Activated CD8-positive, alpha-beta T cell treated with anti-CD3 and anti-CD28 coated beads for 36 hours (primary cell): Measurements from ENCODE around the gene GPX4. TPM values are rescaled to one million over a fixed set of nuclear protein-coding genes. Genes with fewer than 3 reads are reported as not detected.
"Not testable (repeated sequence)": the region's sequence is repeated elsewhere in the genome, so short reads cannot be mapped to it uniquely, and the experiment has no call there.

Experiments
- ATAC-seq: fragments of 200-7000 bp; cut with Tn5 transposase; one replicate; pipeline ENCODE4 v1.10.0; 2021; ENCODE audit warnings: mild to moderate bottlenecking, moderate library complexity
- CTCF ChIA-PET: fragments of 350-600 bp; sonication (Branson Sonifier 250); formaldehyde crosslinking; loops from one replicate; lab custom pipeline; 2021; ENCODE audit warnings: antibody characterized with exemption; lab: Charles Lee
- POLR2A ChIA-PET: fragments of 350-600 bp; sonication (Branson Sonifier 250); formaldehyde crosslinking; loops from one replicate; lab custom pipeline; 2021; ENCODE audit warnings: antibody characterized with exemption; lab: Charles Lee
- DNase-seq: peaks from one replicate; pipeline ENCODE4 v3.0.0-alpha.2; 2020
- H3K27ac Mint-ChIP-seq: one replicate; pipeline ENCODE4 v1.8.0; 2021; ENCODE audit warnings: mild to moderate bottlenecking, mixed read lengths
- H3K27me3 Mint-ChIP-seq: one replicate; pipeline ENCODE4 v1.8.0; 2021; ENCODE audit warnings: mixed read lengths
- H3K36me3 Mint-ChIP-seq: one replicate; pipeline ENCODE4 v1.8.0; 2021; ENCODE audit warnings: low read depth, mixed read lengths
- H3K4me1 Mint-ChIP-seq: one replicate; pipeline ENCODE4 v1.8.0; 2021; ENCODE audit warnings: low read depth, mixed read lengths
- H3K4me3 Mint-ChIP-seq: one replicate; pipeline ENCODE4 v1.8.0; 2021; ENCODE audit warnings: mild to moderate bottlenecking, moderate library complexity, mixed read lengths
- H3K9me3 Mint-ChIP-seq: one replicate; pipeline ENCODE4 v1.8.0; 2021; ENCODE audit warnings: mixed read lengths
- intact Hi-C: fragments of 100-400 bp; cut with micrococcal nuclease; formaldehyde crosslinking; loops from one replicate; pipeline ENCODE4 v1.10.0; 2022
- total RNA-seq, 2 experiments: library from RNA; stranded (reverse); gene quantifications; one replicate each; pipeline ENCODE4 v1.2.3, GENCODE V29; 2021
- TF ChIP-seq, protein P1 (sequence below): fragments of 200-600 bp; IDR thresholded peaks from one replicate; pipeline ENCODE4 v1.8.0; 2022; ENCODE audit warnings: antibody characterized with exemption, mild to moderate bottlenecking

GPX4 gene
- total RNA-seq, 2 experiments from 2014 or later = 224 to 232 TPM

DNA sequence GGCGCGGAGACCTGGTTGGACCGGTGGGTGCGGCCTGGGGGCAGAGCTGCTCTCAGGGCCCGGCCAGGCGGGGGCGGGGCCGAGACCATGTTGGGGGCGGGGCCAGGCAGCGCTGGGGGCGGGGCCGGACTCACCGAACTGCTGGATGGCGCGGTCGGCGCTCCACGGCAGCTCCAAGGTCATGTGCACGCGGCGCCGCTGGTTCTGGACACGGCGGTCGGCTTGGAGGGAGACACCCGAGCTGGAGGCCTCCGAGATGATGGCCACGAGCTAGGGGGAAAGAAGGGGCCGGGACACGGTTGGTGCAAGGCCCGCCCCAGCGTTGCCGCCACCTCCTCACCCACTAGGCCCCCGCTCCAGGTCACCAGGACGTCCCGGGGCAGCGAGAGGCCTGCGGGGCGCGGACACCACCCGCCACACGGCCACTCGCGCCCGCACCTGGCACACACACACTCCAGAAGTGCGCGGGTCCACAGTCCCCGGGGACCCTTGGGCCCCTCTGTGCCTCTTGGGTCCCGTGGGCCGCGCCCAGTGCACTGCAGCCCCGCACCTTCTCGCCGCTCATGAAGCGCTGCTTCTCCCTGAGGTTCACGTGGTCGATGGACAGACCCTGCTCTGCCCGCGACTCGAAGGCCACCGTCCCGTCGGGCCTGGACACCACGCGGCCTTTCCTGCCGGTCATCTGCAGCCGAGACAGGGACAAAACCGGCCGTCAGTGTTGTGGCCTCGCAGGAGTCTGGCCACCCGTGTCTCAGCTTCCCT, 8.7 kb downstream of the GPX4 start:
- Mint-ChIP-seq H3K9me3 (no peaks in the 10 kb centered on the region), H3K36me3 (no peaks in the 10 kb centered on the region), H3K27ac (no peak overlapping the region), H3K4me3 (no peak overlapping the region), H3K27me3 (no peaks in the 10 kb centered on the region), H3K4me1 (peaks cover 5% of the 10 kb centered on the region)
- intact Hi-C loops = loop anchor here (5.0 kb wide), 1 partner anchor 80 kb away; no protein-coding TSS in a partner anchor
- POLR2A ChIA-PET = interaction anchor here (0.9 to 3.8 kb wide), 6 partner anchors 8 to 81 kb away, joined by 3 to 29 read pairs (median 8); partner anchors contain the start of gene GPX4
- CTCF ChIA-PET = interaction anchor here (0.6 to 4.3 kb wide), 19 partner anchors 10 to 132 kb away, joined by 3 to 37 read pairs (median 5); no protein-coding TSS in a partner anchor
- no peak for DNase-seq
- TF ChIP-seq, protein P1, sequence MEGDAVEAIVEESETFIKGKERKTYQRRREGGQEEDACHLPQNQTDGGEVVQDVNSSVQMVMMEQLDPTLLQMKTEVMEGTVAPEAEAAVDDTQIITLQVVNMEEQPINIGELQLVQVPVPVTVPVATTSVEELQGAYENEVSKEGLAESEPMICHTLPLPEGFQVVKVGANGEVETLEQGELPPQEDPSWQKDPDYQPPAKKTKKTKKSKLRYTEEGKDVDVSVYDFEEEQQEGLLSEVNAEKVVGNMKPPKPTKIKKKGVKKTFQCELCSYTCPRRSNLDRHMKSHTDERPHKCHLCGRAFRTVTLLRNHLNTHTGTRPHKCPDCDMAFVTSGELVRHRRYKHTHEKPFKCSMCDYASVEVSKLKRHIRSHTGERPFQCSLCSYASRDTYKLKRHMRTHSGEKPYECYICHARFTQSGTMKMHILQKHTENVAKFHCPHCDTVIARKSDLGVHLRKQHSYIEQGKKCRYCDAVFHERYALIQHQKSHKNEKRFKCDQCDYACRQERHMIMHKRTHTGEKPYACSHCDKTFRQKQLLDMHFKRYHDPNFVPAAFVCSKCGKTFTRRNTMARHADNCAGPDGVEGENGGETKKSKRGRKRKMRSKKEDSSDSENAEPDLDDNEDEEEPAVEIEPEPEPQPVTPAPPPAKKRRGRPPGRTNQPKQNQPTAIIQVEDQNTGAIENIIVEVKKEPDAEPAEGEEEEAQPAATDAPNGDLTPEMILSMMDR = no peak
- ATAC-seq = no peak

DNA sequence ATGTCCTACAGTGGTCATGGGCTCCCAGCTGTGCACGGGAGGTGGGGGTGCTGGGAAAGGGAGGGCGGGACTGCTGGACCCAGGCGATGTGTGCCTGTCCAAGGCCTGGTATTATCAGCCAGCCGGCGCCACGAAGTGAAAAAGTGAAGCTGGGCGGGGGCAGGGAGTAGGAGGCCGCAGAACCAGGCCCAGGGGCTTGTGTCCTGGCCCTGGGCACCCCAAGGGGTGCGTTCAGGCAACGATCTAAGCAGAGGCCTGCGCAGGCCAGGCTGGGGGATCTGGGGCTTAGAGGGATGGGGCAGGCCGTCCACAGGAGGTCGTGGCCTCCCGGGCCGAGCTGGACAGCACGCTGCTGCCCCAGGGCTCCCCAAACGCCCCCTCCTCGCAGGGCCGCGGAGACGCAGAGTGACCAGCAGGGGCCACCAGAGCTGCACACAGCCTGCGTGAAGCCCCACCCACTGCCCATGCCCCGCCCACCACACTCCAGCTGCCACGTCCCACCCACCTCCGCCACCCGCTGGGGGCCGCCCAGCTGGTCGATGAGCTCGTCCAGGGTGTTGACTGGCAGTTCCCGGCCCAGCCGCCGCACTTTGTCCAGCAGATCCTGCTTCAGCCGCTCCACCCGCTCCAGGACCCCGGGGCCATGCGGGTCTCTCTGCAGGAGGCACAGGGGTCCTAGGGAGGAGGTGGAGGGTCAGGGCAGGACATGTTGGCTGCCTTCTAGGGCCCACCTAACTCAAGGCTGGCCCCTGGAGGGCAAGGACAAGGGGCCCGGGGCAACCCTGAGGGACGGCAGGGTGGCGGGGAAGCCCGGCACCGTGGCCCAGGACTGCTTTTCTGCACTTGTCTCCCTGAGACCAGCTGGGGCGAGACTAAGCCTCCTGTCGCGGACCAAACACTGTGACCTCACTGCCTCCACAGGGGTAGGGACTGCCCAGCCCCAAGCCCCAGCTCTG, 9.5 kb downstream of the GPX4 start:
- peaks cover 5% of the 10 kb centered on the region for H3K4me1 Mint-ChIP-seq
- H3K4me3 Mint-ChIP-seq = no peak overlapping the region
- H3K36me3 Mint-ChIP-seq = peaks cover 2% of the 10 kb centered on the region
- ChIA-PET POLR2A (interaction anchor here (0.9 to 3.8 kb wide), 8 partner anchors 9 to 80 kb away, joined by 3 to 29 read pairs (median 8); partner anchors contain the start of gene GPX4), CTCF (interaction anchor here (0.6 to 4.3 kb wide), 27 partner anchors 11 to 131 kb away, joined by 3 to 37 read pairs (median 4); no protein-coding TSS in a partner anchor)
- TF ChIP-seq, protein P1 = peak; percentile 95
- H3K27me3 Mint-ChIP-seq = no peaks in the 10 kb centered on the region
- peak; percentile 95 for DNase-seq
- intact Hi-C loops = loop anchor here (5.0 kb wide), 1 partner anchor 79 kb away; no protein-coding TSS in a partner anchor
- peak; percentile 96 for ATAC-seq
- H3K27ac Mint-ChIP-seq = no peak overlapping the region
- no peaks in the 10 kb centered on the region for H3K9me3 Mint-ChIP-seq

- Mint-ChIP-seq H3K4me1 (peaks cover 5% of the 10 kb centered on the region), H3K9me3 (no peaks in the 10 kb centered on the region), H3K36me3 (peaks cover 2% of the 10 kb centered on the region), H3K27ac (no peak overlapping the region), H3K27me3 (no peaks in the 10 kb centered on the region), H3K4me3 (no peak overlapping the region)
- POLR2A ChIA-PET = interaction anchor here (0.9 to 3.8 kb wide), 7 partner anchors 10 to 79 kb away, joined by 3 to 29 read pairs (median 11); partner anchors contain the start of gene GPX4
- TF ChIP-seq, protein P1 = no peak
- CTCF ChIA-PET = interaction anchor here (0.6 to 4.3 kb wide), 21 partner anchors 10 to 130 kb away, joined by 3 to 37 read pairs (median 6); no protein-coding TSS in a partner anchor
- intact Hi-C loops = loop anchor here (5.0 kb wide), 1 partner anchor 78 kb away; no protein-coding TSS in a partner anchor
- DNase-seq (no peak), ATAC-seq (no peak)
These were observed 10.2 kb downstream of the GPX4 start for GRCh38 chr19:1113986-1114483.

- H3K27ac Mint-ChIP-seq = not testable (repeated sequence)
These were observed 10.9 kb downstream of the GPX4 start for GRCh38 chr19:1114728-1115127.

More at GRCh38 chr19:1114728-1115127, 10.9 kb downstream of the GPX4 start:
- not testable (repeated sequence) for H3K4me1 Mint-ChIP-seq, ATAC-seq, H3K27me3 Mint-ChIP-seq, H3K36me3 Mint-ChIP-seq, H3K4me3 Mint-ChIP-seq, H3K9me3 Mint-ChIP-seq, DNase-seq
- POLR2A ChIA-PET = interaction anchor here (2.6 to 3.8 kb wide), 2 partner anchors 9 to 16 kb away, joined by 11 to 29 read pairs; no protein-coding TSS in a partner anchor
- intact Hi-C loops = loop anchor here (5.0 kb wide), 1 partner anchor 78 kb away; no protein-coding TSS in a partner anchor
- CTCF ChIA-PET = interaction anchor here (2.6 to 4.3 kb wide), 2 partner anchors 79 to 129 kb away, joined by 9 to 37 read pairs; no protein-coding TSS in a partner anchor
